ENCODE measurements around the gene HES2.

- no peak for TF ChIP-seq CTCF (IDR thresholded peaks at IDR 0.05)
- no peak for TF ChIP-seq POLR2A (IDR thresholded peaks at IDR 0.05)
Measured at GRCh38 chr1:6397844-6398441, 21.8 kb downstream of the HES2 start.
